ENCODE results near the gene NR2E1.

The NR2E1 gene

GRCh38 chr6:108195209-108195608, 29.4 kb downstream of the NR2E1 start:
- no peak for DNase-seq (ENCODE audit: low spot score)
- no peak for ATAC-seq (ENCODE audit: low read depth)
- TF ChIP-seq CTCF (IDR thresholded peaks at IDR 0.05; ENCODE audit: poor library complexity, severe bottlenecking): no peak

DNA sequence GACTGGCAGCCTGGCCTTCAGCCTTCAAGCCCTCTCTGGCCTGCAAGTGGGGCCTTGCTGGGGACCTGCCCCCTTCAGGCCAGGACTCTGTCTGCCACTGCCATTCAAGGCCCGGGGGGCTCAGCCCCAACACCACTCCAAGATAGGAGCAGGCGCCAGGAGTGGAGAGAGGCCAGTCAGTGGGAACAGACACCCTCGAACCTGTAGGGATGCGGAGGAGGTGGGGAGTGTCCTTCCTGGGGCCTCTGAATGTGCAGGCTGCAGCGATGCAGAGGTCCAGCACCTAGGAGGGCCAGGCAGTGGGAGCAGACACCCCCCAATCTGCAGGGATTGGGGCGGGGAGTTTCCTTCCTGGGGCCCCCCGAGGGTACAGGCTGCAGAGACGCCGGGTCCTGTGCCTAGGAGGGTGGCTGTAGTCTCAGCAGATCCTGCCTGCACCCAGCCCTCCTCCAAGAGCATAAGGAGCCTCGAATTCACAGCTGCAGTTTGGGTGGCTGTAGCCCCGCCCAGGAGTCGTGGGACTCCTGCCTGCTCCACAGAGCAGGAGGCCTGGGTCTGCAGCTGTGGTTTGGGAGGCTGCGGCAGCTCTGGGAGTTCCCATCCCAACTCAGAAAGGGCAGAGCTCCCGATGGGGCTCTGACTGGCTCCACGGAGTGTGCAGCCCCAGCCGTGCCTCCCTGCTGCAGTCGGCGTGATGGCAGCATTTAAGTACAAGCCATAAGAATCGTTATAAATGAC, 33.1 kb downstream of the NR2E1 start:
- no peak for TF ChIP-seq CTCF (IDR thresholded peaks at IDR 0.05; ENCODE audit: poor library complexity, severe bottlenecking)
- H3K9me3 ChIP-seq (ENCODE audit: severe bottlenecking): no peaks in the 10 kb centered on the region
- H3K27me3 ChIP-seq (ENCODE audit: insufficient read depth, poor library complexity, severe bottlenecking): no peaks in the 10 kb centered on the region
- no peak overlapping the region for H3K27ac ChIP-seq (ENCODE audit: poor library complexity, severe bottlenecking)
- ATAC-seq (ENCODE audit: low read depth): no peak
- H3K4me1 ChIP-seq (ENCODE audit: insufficient read depth, poor library complexity, severe bottlenecking): peaks cover 6% of the 10 kb centered on the region
- DNase-seq (ENCODE audit: low spot score): no peak
- no peak overlapping the region for H3K4me3 ChIP-seq (ENCODE audit: severe bottlenecking)
- no peaks in the 10 kb centered on the region for H3K36me3 ChIP-seq (ENCODE audit: low read depth)

More at GRCh38 chr6:108195209-108195608, 29.4 kb downstream of the NR2E1 start:
- Histone ChIP-seq H3K9me3 (ENCODE audit: severe bottlenecking) (no peaks in the 10 kb centered on the region), H3K4me3 (ENCODE audit: severe bottlenecking) (no peak overlapping the region), H3K4me1 (ENCODE audit: insufficient read depth, poor library complexity, severe bottlenecking) (no peaks in the 10 kb centered on the region), H3K27ac (ENCODE audit: poor library complexity, severe bottlenecking) (no peak overlapping the region), H3K36me3 (ENCODE audit: low read depth) (no peaks in the 10 kb centered on the region), H3K27me3 (ENCODE audit: insufficient read depth, poor library complexity, severe bottlenecking) (no peaks in the 10 kb centered on the region)

DNA sequence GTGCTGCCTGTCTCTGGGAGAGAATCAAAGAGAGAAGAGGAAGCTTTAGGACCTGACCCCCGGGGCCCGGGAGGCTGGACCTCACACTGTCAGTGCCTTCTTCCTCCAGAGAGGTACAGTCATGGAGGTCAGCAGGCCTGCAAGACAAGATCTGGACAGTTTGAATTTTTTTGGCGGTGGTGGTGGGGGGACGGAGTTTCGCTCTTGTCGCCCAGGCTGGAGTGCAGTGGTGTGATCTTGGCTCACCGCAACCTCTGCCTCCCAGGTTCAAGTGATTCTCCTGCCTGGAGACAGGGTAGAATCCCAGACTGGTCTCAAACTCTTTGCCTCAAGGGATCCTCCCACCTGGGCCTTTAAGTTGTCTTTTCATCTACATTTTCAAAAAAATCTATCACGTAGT, 34.4 kb downstream of the NR2E1 start:
- Histone ChIP-seq H3K9me3 (ENCODE audit: severe bottlenecking) (no peaks in the 10 kb centered on the region), H3K27ac (ENCODE audit: poor library complexity, severe bottlenecking) (no peak overlapping the region)
- ATAC-seq (ENCODE audit: low read depth): no peak

GRCh38 chr6:108200631-108201030, 34.8 kb downstream of the NR2E1 start:
- Histone ChIP-seq H3K36me3 (ENCODE audit: low read depth) (no peaks in the 10 kb centered on the region), H3K9me3 (ENCODE audit: severe bottlenecking) (no peaks in the 10 kb centered on the region), H3K27ac (ENCODE audit: poor library complexity, severe bottlenecking) (no peak overlapping the region), H3K4me3 (ENCODE audit: severe bottlenecking) (no peak overlapping the region), H3K27me3 (ENCODE audit: insufficient read depth, poor library complexity, severe bottlenecking) (no peaks in the 10 kb centered on the region), H3K4me1 (ENCODE audit: insufficient read depth, poor library complexity, severe bottlenecking) (peaks cover 6% of the 10 kb centered on the region)
- ATAC-seq (ENCODE audit: low read depth): peak; percentile 95
- peak; percentile 71 for DNase-seq (ENCODE audit: low spot score)
- no peak for TF ChIP-seq CTCF (IDR thresholded peaks at IDR 0.05; ENCODE audit: poor library complexity, severe bottlenecking)

More for the DNA sequence above, 34.4 kb downstream of the NR2E1 start:
- DNase-seq (ENCODE audit: low spot score): no peak
- no peak for TF ChIP-seq CTCF (IDR thresholded peaks at IDR 0.05; ENCODE audit: poor library complexity, severe bottlenecking)
- H3K4me1 ChIP-seq (ENCODE audit: insufficient read depth, poor library complexity, severe bottlenecking): peaks cover 6% of the 10 kb centered on the region
- no peaks in the 10 kb centered on the region for H3K27me3 ChIP-seq (ENCODE audit: insufficient read depth, poor library complexity, severe bottlenecking)
- H3K36me3 ChIP-seq (ENCODE audit: low read depth): no peaks in the 10 kb centered on the region
- H3K4me3 ChIP-seq (ENCODE audit: severe bottlenecking): no peak overlapping the region
